Transverse colon (tissue), 4 donors: ENCODE data around the gene REEP6. TPM values are rescaled to one million over a fixed set of nuclear protein-coding genes. Genes with fewer than 3 reads are reported as not detected.

Source experiments
- DNase-seq: peaks from one replicate; pipeline ENCODE4 v3.0.0-alpha.2; 2019
- H3K27ac ChIP-seq, 4 donors: fragments of 200-600 bp; sonication (generic); 2 replicates each; pipeline ENCODE4 v1.5.1; 2016 to 2018; ENCODE audit warnings: inconsistent platforms in 4 of 4
- H3K27me3 ChIP-seq: fragments of 200-600 bp; sonication (generic); 2 replicates; pipeline ENCODE4 v1.5.1; 2017; ENCODE audit warnings: inconsistent platforms
- H3K36me3 ChIP-seq, 4 donors: fragments of 200-600 bp; sonication (generic); 2 replicates each; pipeline ENCODE4 v1.5.1; 2017 to 2019; ENCODE audit warnings: inconsistent platforms in 4 of 4
- H3K4me1 ChIP-seq, 4 donors: fragments of 200-600 bp; sonication (generic); 2 replicates each; pipeline ENCODE4 v1.5.1; 2017 to 2020; ENCODE audit warnings: inconsistent platforms in 4 of 4
- H3K4me3 ChIP-seq, 4 donors: fragments of 200-600 bp; sonication (generic); 1 replicate in 1 of 4; 2 replicates in 3 of 4; pipeline versions ENCODE4 v1.5.1 to v1.6.1; 2017 to 2019; ENCODE audit warnings: inconsistent platforms in 4 of 4
- H3K9me3 ChIP-seq, 2 donors: fragments of 200-600 bp; sonication (generic); 2 replicates each; pipeline ENCODE4 v1.5.1; 2017 to 2019; ENCODE audit warnings: inconsistent platforms in 2 of 2
- EP300 ChIP-seq: sonication (generic); formaldehyde crosslinking; IDR thresholded peaks from one replicate; pipeline ENCODE4 v1.6.1; 2017; ENCODE audit warnings: antibody characterized with exemption, low read depth
- POLR2A ChIP-seq: fragments of 450-650 bp; IDR thresholded peaks from one replicate; pipeline ENCODE4 v1.6.1; 2016; ENCODE audit warnings: antibody characterized with exemption, mild to moderate bottlenecking, moderate library complexity
- POLR2AphosphoS5 ChIP-seq, 3 donors: sonication (generic); formaldehyde crosslinking; IDR thresholded peaks; one replicate each; pipeline ENCODE4 v1.6.1; 2016; ENCODE audit warnings: antibody characterized with exemption in 3 of 3
- WGBS, 2 donors: methylation state at CpG; one replicate each; pipeline ENCODE4 v1.1.5; 2018; ENCODE audit warnings: low coverage in 1 of 2; 5-methylcytosine and 5-hydroxymethylcytosine counted together
- in situ Hi-C, 4 donors: fragments of 200-750 bp; cut with MboI; loops; one replicate each; pipeline versions ENCODE4 v1.15.0 to v1.15.1; 2017; ENCODE audit warnings: low sequenced_read_pairs in 3 of 4, low pct_ligation_motif_present in 1 of 4, low pct_unique_long_range_greater_than_20kb in 1 of 4
- intact Hi-C: fragments of 100-400 bp; cut with DNase I; formaldehyde crosslinking; loops from one replicate; pipeline ENCODE4 v1.15.1; 2023; ENCODE audit warnings: low total_unique reads
- total RNA-seq, 4 donors: library from RNA; depleted of rRNA; stranded (reverse); fragments of >200 nt; gene quantifications; one replicate each; pipeline ENCODE4 v1.1.0, GENCODE V29; 2016
- TF ChIP-seq, protein P1 (sequence below), 5 experiments: fragments of 200-600 bp in 3 of 5; fragments of 450-650 bp in 2 of 5; sonication (generic) in 3 of 5; IDR thresholded peaks; 1 replicate in 2 of 5; 2 replicates in 3 of 5; pipeline ENCODE4 v1.5.1; 2016 to 2017; ENCODE audit warnings: antibody characterized with exemption in 5 of 5, inconsistent platforms in 3 of 5, mild to moderate bottlenecking in 2 of 5, moderate library complexity in 1 of 5

Gene REEP6
- total RNA-seq, 4 donors from 2014 or later = 2.2 to 3.3 TPM; not detected in 2

DNA sequence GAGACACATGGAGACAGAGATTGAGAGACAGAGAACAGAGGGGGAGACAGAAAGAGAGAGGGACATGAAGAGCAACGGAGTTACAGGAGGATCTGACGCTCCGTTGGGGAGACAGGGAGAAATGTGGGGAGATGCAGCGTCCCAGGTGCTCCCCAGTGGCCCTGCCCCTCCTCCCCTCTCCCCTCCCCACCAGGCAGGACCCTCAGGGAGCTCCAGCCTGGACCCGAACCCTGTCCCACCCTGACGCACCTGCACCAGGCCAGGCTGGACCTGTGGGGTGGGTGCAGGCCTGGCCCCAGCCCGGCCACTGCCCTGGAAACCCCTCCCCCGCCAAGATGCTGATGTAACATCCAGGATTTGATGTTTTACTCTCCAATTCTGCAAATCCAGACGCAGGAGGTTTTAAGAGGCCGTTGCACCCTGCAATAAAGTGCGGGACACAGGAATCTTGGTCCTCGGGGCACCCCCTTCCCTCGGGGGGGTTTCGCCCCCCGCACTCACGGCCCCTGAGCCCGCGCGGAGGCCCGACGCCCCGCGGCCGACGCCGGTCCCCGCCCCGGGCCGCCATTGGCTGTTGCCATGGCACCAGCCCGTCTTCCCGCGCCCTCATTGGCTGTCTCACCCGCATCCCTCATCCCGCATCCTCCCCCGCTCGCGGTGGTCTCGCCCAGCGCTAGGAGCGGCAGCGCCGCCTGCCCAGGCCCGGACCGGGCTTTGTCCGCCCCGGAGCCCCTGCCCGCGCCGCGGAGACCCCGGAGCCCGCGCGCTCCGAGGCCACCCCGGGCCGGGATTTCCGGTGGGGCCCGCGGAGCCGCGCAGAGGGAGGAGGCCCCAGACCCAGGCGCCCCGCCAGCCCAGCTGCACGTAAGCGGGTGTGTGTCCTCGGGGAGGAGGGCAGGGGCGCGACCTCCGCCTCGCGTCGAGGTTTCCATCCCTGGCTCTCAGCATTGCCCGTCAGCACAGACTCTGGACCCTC is 41.2 kb upstream of the REEP6 start, which contains the start of gene APC2:
TSS of gene APC2 (plus strand) at position 655 of the 976 bp plus-strand sequence. CDS start 2,881 bp downstream, outside the sequence.
- H3K27ac ChIP-seq = no peak within 1 kb of the TSS
- in situ Hi-C loops = no loop called here
- intact Hi-C loops = loop anchor here (10.0 kb wide), 1 partner anchor 155 kb away; no protein-coding TSS in a partner anchor
- H3K9me3 ChIP-seq = no peaks in the 10 kb centered on the region
- no peaks in the 10 kb centered on the region for H3K36me3 ChIP-seq
- peaks cover 9 to 34% (median 20%) of the 10 kb centered on the region in 4 donors for H3K4me1 ChIP-seq
- no peak for TF ChIP-seq EP300
- no peak for TF ChIP-seq POLR2AphosphoS5 (IDR thresholded peaks at IDR 0.05)
- peaks cover 96% of the 10 kb centered on the region for H3K27me3 ChIP-seq
- DNase-seq = no peak
- no peak within 1 kb of the TSS for H3K4me3 ChIP-seq
- WGBS, 2 donors = 5% methylated on average over 46 of the region's 74 CpGs; no CpG with 5 or more reads in 1 of the 2 donors

DNA sequence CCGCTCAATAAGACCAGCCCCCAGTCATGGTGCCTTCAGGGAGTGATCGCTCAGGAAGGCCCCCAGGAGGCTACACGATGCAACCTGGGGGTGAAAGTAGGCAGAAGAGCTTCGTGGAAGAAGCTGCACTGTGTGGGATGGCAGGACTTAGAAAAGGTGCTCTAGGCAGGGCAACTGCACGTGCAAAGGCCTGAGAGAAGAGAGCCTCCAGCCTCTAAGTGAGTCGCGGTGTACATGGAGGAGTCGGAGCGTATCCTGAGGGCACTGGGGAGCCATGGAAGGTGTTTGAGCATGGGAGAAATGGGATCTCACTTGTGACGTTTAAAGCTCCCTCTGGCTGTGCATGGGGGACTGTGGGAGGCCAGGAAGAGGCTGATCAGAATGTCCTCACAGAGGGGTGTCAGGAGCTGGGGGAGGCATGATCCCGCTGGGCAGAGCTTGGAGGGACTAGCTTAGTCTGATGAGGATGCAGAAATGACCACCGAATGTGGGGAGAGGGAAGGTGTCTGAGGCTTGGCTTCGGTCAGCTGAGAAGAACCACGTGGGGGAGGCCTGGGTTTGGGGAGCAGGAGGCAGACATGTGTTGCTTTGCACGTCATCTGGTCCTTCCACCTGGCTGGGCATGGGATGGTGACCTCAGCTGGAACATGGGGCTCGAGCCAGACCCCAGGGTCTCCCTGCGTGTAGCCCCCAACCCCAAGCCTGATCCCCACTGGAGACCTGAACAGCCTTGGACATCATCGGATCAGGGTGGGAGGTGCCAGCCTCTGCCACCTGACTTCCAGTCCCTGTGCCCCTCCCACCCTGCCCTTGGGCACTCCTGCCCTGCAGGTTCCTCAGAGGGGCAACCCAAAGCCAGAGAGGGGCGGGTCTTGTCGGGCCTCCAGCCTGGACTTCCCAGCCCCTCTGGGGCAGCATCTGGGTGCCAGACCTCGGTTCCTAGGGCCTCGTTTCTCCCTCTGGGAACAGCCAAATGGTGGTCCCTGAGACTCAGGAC is 39.9 kb upstream of the REEP6 start:
- DNase-seq = no peak
- no peak for TF ChIP-seq POLR2AphosphoS5 (IDR thresholded peaks at IDR 0.05)
- no peak for TF ChIP-seq POLR2A
- no peak for TF ChIP-seq EP300
- Histone ChIP-seq H3K4me1 (peaks cover 10 to 30% (median 19%) of the 10 kb centered on the region in 4 donors), H3K27ac (no peak overlapping the region), H3K27me3 (peaks cover 100% of the 10 kb centered on the region), H3K4me3 (no peak overlapping the region), H3K9me3 (no peaks in the 10 kb centered on the region), H3K36me3 (no peaks in the 10 kb centered on the region)
- intact Hi-C loops = no loop called here
- 49 to 60% methylated on average over 6 to 22 of the region's 22 CpGs for WGBS, 2 donors
- in situ Hi-C loops = no loop called here

DNA sequence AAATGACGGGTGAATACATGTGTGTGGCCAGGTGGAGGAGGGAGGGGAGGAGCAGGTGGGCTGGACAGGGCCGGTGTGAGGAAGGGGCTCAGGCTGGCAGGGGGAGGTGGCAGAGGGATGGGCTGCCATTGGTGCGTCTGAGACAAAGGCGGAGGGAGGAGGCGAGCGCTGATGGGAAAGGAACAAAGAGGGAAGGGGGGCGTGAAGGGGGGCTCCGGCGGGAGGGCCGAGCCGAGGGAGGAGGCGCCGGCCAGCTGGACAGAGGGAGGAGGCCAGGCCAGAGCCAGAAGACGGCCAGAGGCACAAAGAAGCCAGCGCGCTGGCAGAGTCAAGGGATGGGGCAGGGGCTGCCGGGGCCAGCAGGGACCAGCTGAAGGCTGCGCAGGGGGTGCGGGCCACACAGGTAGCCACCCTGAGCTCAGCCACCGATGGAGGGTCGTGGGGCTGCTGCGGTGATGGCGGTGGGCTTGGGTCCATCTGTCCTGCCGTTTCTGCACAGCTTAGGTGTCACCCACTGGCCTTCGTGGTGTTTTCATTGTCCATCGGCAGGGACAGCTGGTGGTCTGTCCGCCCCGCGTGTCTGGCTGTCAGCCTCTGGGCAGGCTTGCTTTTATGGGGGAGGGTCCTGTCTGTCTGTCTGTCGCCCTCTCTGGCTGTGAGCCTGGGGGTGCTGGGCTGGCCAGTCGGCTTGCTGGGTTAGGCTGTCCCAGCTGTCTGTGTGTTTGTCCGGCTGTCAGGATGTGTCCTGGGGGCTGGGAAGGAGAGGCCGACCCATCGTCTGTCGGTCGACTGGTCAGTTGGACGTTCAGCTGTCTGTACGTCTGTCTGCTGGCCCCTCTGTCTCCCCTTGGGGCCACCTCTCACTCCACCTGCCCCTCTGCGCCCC is 38.8 kb upstream of the REEP6 start:
- in situ Hi-C loops (no loop called here), intact Hi-C loops (no loop called here)
- DNase-seq = no peak
- peaks cover 100% of the 10 kb centered on the region for H3K27me3 ChIP-seq
- 18 to 36% methylated on average over 16 to 39 of the region's 39 CpGs for WGBS, 2 donors
- H3K4me1 ChIP-seq = peaks cover 4 to 27% (median 19%) of the 10 kb centered on the region in 4 donors
- no peaks in the 10 kb centered on the region for H3K36me3 ChIP-seq
- H3K9me3 ChIP-seq = no peaks in the 10 kb centered on the region
- no peak overlapping the region for H3K27ac ChIP-seq
- H3K4me3 ChIP-seq = no peak overlapping the region
- TF ChIP-seq, protein P1, sequence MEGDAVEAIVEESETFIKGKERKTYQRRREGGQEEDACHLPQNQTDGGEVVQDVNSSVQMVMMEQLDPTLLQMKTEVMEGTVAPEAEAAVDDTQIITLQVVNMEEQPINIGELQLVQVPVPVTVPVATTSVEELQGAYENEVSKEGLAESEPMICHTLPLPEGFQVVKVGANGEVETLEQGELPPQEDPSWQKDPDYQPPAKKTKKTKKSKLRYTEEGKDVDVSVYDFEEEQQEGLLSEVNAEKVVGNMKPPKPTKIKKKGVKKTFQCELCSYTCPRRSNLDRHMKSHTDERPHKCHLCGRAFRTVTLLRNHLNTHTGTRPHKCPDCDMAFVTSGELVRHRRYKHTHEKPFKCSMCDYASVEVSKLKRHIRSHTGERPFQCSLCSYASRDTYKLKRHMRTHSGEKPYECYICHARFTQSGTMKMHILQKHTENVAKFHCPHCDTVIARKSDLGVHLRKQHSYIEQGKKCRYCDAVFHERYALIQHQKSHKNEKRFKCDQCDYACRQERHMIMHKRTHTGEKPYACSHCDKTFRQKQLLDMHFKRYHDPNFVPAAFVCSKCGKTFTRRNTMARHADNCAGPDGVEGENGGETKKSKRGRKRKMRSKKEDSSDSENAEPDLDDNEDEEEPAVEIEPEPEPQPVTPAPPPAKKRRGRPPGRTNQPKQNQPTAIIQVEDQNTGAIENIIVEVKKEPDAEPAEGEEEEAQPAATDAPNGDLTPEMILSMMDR (IDR thresholded peaks at IDR 0.05) = no peak
- TF ChIP-seq POLR2AphosphoS5 (IDR thresholded peaks at IDR 0.05) (no peak), POLR2A (no peak), EP300 (no peak)

DNA sequence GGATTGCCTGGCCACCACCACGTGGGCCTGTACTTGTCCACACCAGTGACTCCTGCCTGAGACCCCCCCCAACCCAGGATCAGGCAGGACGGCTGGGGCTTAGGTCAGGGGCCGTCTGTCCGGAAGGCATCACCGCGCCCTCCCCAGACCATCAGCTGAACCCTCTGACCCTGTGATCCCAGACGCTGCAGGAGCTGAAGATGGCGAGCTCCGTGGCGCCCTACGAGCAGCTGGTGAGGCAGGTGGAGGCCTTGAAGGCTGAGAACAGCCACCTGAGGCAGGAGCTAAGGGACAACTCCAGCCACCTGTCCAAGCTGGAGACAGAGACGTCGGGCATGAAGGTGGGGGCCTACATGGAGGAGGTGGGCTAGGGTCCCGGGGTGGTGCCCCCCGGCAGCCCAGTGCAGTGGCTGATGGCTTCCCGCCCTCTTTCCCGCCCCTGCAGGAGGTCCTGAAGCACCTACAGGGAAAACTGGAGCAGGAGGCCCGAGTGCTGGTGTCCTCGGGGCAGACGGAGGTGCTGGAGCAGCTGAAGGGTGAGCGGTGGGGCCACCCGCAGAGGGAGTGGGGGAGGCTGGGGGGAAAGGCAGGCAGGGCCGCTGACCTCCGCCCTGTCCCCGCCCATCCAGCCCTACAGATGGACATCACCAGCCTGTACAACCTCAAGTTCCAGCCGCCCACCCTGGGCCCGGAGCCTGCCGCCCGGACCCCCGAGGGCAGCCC is 38.0 kb upstream of the REEP6 start:
- intact Hi-C loops (no loop called here), in situ Hi-C loops (no loop called here)
- no peak for DNase-seq
- Histone ChIP-seq H3K27me3 (peaks cover 100% of the 10 kb centered on the region), H3K27ac (no peak overlapping the region), H3K36me3 (no peaks in the 10 kb centered on the region), H3K9me3 (no peaks in the 10 kb centered on the region), H3K4me1 (peaks cover 4 to 27% (median 20%) of the 10 kb centered on the region in 4 donors), H3K4me3 (no peak overlapping the region)
- 53% methylated on average over 20 of the region's 30 CpGs; no CpG with 5 or more reads in 1 of the 2 donors for WGBS, 2 donors
- TF ChIP-seq POLR2A (no peak), POLR2AphosphoS5 (IDR thresholded peaks at IDR 0.05) (no peak), EP300 (no peak)
- TF ChIP-seq, protein P1 (IDR thresholded peaks at IDR 0.05) = no peak
